Muscle layer of colon (tissue), 2 donors: Measurements from ENCODE around the gene ST7.
"Not testable (repeated sequence)": the region's sequence is repeated elsewhere in the genome, so short reads cannot be mapped to it uniquely, and the experiment has no call there.

ENCODE experiments used
- H3K27ac ChIP-seq: one replicate; pipeline ENCODE4 v1.7.0; 2013; ENCODE audit warnings: low read depth, mild to moderate bottlenecking, low read length, moderate library complexity
- H3K27me3 ChIP-seq, 2 donors: one replicate each; pipeline ENCODE4 v1.7.0; 2013; ENCODE audit warnings: low read length in 2 of 2, mild to moderate bottlenecking in 2 of 2; ENCODE audit not compliant: insufficient read depth in 2 of 2, control insufficient read depth in 1 of 2
- H3K36me3 ChIP-seq: one replicate; pipeline ENCODE4 v1.7.0; 2013; ENCODE audit warnings: mild to moderate bottlenecking, low read length; ENCODE audit not compliant: insufficient read depth
- H3K4me1 ChIP-seq: one replicate; pipeline ENCODE4 v1.7.0; 2013; ENCODE audit warnings: mild to moderate bottlenecking, low read length; ENCODE audit not compliant: insufficient read depth
- H3K4me3 ChIP-seq, 2 donors: one replicate each; pipeline ENCODE4 v1.7.0; 2013; ENCODE audit warnings: low read length in 2 of 2, low read depth in 1 of 2, mild to moderate bottlenecking in 1 of 2, moderate library complexity in 1 of 2
- H3K9ac ChIP-seq: one replicate; pipeline ENCODE4 v1.7.0; 2013; ENCODE audit warnings: low read length
- H3K9me3 ChIP-seq: one replicate; pipeline ENCODE4 v1.7.0; 2013; ENCODE audit warnings: mild to moderate bottlenecking, low read length
- donor health status: abdominal sarcoma.
- donor health status: Adenocarcinoma of cecum.

The ST7 gene

GRCh38 chr7:117113871-117114270 lies 160.6 kb downstream of the ST7 start:
- H3K9ac ChIP-seq = no peak overlapping the region
- no peak overlapping the region for H3K4me3 ChIP-seq
- H3K4me1 ChIP-seq = peaks cover 14% of the 10 kb centered on the region
- H3K27me3 ChIP-seq = no peaks in the 10 kb centered on the region
- H3K9me3 ChIP-seq = no peaks in the 10 kb centered on the region
- H3K36me3 ChIP-seq = no peaks in the 10 kb centered on the region
- H3K27ac ChIP-seq = no peak overlapping the region

- Histone ChIP-seq H3K9me3 (no peaks in the 10 kb centered on the region), H3K27ac (no peak overlapping the region), H3K36me3 (no peaks in the 10 kb centered on the region), H3K9ac (no peak overlapping the region), H3K27me3 (no peaks in the 10 kb centered on the region), H3K4me1 (peaks cover 14% of the 10 kb centered on the region), H3K4me3 (no peak overlapping the region)
Observed at GRCh38 chr7:117114272-117114671, 161.0 kb downstream of the ST7 start.

GRCh38 chr7:117116211-117116610 lies 162.9 kb downstream of the ST7 start:
- H3K27ac ChIP-seq = no peak overlapping the region
- no peak overlapping the region for H3K4me3 ChIP-seq
- H3K9ac ChIP-seq = no peak overlapping the region
- H3K27me3 ChIP-seq = no peaks in the 10 kb centered on the region
- no peaks in the 10 kb centered on the region for H3K9me3 ChIP-seq
- no peaks in the 10 kb centered on the region for H3K4me1 ChIP-seq
- no peaks in the 10 kb centered on the region for H3K36me3 ChIP-seq

GRCh38 chr7:117117172-117117571 lies 163.9 kb downstream of the ST7 start:
- Histone ChIP-seq H3K4me3 (no peak overlapping the region), H3K9ac (no peak overlapping the region)

GRCh38 chr7:117118579-117119180 lies 165.4 kb downstream of the ST7 start:
- Histone ChIP-seq H3K27ac (no peak overlapping the region), H3K9me3 (no peaks in the 10 kb centered on the region), H3K9ac (no peak overlapping the region)

More at GRCh38 chr7:117117172-117117571, 163.9 kb downstream of the ST7 start:
- no peaks in the 10 kb centered on the region for H3K4me1 ChIP-seq
- no peaks in the 10 kb centered on the region for H3K36me3 ChIP-seq
- H3K9me3 ChIP-seq = no peaks in the 10 kb centered on the region
- H3K27me3 ChIP-seq = no peaks in the 10 kb centered on the region
- no peak overlapping the region for H3K27ac ChIP-seq

DNA sequence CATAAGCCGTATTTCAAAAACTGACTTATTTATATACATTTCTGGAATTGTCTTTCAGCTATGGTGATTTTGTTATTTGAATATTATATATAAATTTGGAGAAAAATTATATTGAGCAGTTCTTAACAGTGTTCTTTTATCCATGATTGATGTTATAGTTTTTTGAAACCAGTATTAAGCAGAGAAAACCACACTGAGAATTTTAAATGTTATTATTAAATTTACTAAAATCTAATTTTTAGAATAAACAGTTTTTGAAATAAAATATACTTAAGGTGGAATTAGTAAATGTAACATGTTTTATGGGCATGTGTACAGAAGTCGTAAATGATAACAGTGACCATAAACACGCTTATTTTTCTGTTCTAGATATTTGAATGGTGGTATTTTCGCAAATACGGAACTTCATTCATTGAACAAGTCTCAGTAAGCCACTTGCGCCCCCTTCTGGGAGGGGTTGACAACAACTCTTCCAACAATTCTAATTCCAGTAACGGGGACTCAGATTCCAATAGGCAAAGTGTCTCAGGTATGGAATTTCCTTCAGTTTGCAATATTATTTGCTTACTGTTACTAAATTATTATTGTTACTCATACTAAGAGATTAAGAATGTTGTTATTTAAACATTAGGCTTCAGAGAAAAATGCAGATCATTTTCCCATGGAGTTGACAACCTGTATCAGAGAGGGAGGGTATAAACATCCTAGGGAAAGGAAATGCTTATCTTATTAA lies 166.1 kb downstream of the ST7 start:
- H3K27ac ChIP-seq = no peak overlapping the region
- no peaks in the 10 kb centered on the region for H3K36me3 ChIP-seq
- H3K9me3 ChIP-seq = no peaks in the 10 kb centered on the region
- H3K4me1 ChIP-seq = peaks cover 7% of the 10 kb centered on the region
- H3K4me3 ChIP-seq = no peak overlapping the region
- no peak overlapping the region for H3K9ac ChIP-seq
- H3K27me3 ChIP-seq = no peaks in the 10 kb centered on the region

More at GRCh38 chr7:117118579-117119180, 165.4 kb downstream of the ST7 start:
- Histone ChIP-seq H3K4me1 (peaks cover 7% of the 10 kb centered on the region), H3K27me3 (no peaks in the 10 kb centered on the region), H3K36me3 (no peaks in the 10 kb centered on the region), H3K4me3 (no peak overlapping the region)

GRCh38 chr7:117120321-117120720 lies 167.0 kb downstream of the ST7 start:
- H3K4me3 ChIP-seq, H3K4me1 ChIP-seq, H3K27me3 ChIP-seq, H3K27ac ChIP-seq, H3K9me3 ChIP-seq, H3K36me3 ChIP-seq, H3K9ac ChIP-seq: not testable (repeated sequence)

GRCh38 chr7:117122036-117122435 lies 168.7 kb downstream of the ST7 start:
- H3K9ac ChIP-seq, H3K4me3 ChIP-seq, H3K9me3 ChIP-seq, H3K36me3 ChIP-seq, H3K27me3 ChIP-seq, H3K4me1 ChIP-seq, H3K27ac ChIP-seq: not testable (repeated sequence)

- H3K9me3 ChIP-seq = no peaks in the 10 kb centered on the region
- H3K4me1 ChIP-seq = peaks cover 7% of the 10 kb centered on the region
- H3K4me3 ChIP-seq = no peak overlapping the region
- no peaks in the 10 kb centered on the region for H3K36me3 ChIP-seq
- H3K27me3 ChIP-seq = no peaks in the 10 kb centered on the region
- H3K27ac ChIP-seq = no peak overlapping the region
- no peak overlapping the region for H3K9ac ChIP-seq
Observed at GRCh38 chr7:117122536-117122935, 169.2 kb downstream of the ST7 start.

- no peak overlapping the region for H3K9ac ChIP-seq
- H3K36me3 ChIP-seq = no peaks in the 10 kb centered on the region
- H3K4me1 ChIP-seq = peaks cover 7% of the 10 kb centered on the region
- H3K27ac ChIP-seq = no peak overlapping the region
- no peaks in the 10 kb centered on the region for H3K9me3 ChIP-seq
- H3K27me3 ChIP-seq = no peaks in the 10 kb centered on the region
- H3K4me3 ChIP-seq = no peak overlapping the region
Observed at GRCh38 chr7:117123311-117123926, 170.1 kb downstream of the ST7 start.

- Histone ChIP-seq H3K27me3 (no peaks in the 10 kb centered on the region), H3K9me3 (no peaks in the 10 kb centered on the region), H3K36me3 (no peaks in the 10 kb centered on the region), H3K4me3 (no peak overlapping the region), H3K27ac (no peak overlapping the region), H3K9ac (no peak overlapping the region), H3K4me1 (peaks cover 7% of the 10 kb centered on the region)
Observed at GRCh38 chr7:117124591-117125220, 171.4 kb downstream of the ST7 start.
